ENCODE results near the gene ARMC12.

Gene ARMC12

GRCh38 chr6:35736253-35736894 lies 458 bp upstream of the ARMC12 start:
- peak; percentile 81 for DNase-seq

- DNase-seq, result no peak
These were observed 780 bp downstream of the ARMC12 start for GRCh38 chr6:35737413-35738211.

GRCh38 chr6:35739645-35740524 lies 3.1 kb downstream of the ARMC12 start:
- DNase-seq, result no peak

- no peak for DNase-seq
These were observed 6.0 kb downstream of the ARMC12 start for GRCh38 chr6:35742842-35743241.

- no peak for DNase-seq
These were observed 8.7 kb downstream of the ARMC12 start for GRCh38 chr6:35745509-35745908.

- DNase-seq, result no peak
These were observed 9.7 kb downstream of the ARMC12 start for GRCh38 chr6:35746516-35746915.

GRCh38 chr6:35747877-35748276 lies 11.0 kb downstream of the ARMC12 start:
- DNase-seq, result no peak

- DNase-seq, result no peak
These were observed 13.7 kb downstream of the ARMC12 start for GRCh38 chr6:35750557-35750956.

- DNase-seq, result no peak
These were observed 14.8 kb downstream of the ARMC12 start for GRCh38 chr6:35751594-35751993.

- no peak for DNase-seq
These were observed 15.5 kb downstream of the ARMC12 start for GRCh38 chr6:35752330-35752729.

- DNase-seq, result no peak
These were observed 17.8 kb downstream of the ARMC12 start for GRCh38 chr6:35754452-35755277.

- DNase-seq, result no peak
These were observed 18.6 kb downstream of the ARMC12 start for GRCh38 chr6:35755278-35755924.

- no peak for DNase-seq
These were observed 20.8 kb downstream of the ARMC12 start for GRCh38 chr6:35757456-35758123.

GRCh38 chr6:35759426-35759825 lies 22.6 kb downstream of the ARMC12 start:
- no peak for DNase-seq

GRCh38 chr6:35765739-35766138 lies 28.9 kb downstream of the ARMC12 start:
- no peak for DNase-seq

- DNase-seq, result no peak
These were observed 32.4 kb downstream of the ARMC12 start for GRCh38 chr6:35769211-35769610.

GRCh38 chr6:35771343-35771627 lies 34.5 kb downstream of the ARMC12 start:
- DNase-seq, result no peak

GRCh38 chr6:35774116-35774794 lies 37.4 kb downstream of the ARMC12 start:
- no peak for DNase-seq

- no peak for DNase-seq
These were observed 38.2 kb downstream of the ARMC12 start for GRCh38 chr6:35775031-35775430.

- DNase-seq, result no peak
These were observed 39.8 kb downstream of the ARMC12 start, which contains the start of gene CLPSL2 for GRCh38 chr6:35776364-35777215. TSS of gene CLPSL2 (plus strand) at chr6:35776598. CDS start at chr6:35776619, 21 bp downstream.

Measured in effector CD4-positive, alpha-beta T cell (primary cell).